ENCODE results near the gene HTR6.
"Not testable (repeated sequence)": the region's sequence is repeated elsewhere in the genome, so short reads cannot be mapped to it uniquely, and the experiment has no call there.

The HTR6 gene

DNA sequence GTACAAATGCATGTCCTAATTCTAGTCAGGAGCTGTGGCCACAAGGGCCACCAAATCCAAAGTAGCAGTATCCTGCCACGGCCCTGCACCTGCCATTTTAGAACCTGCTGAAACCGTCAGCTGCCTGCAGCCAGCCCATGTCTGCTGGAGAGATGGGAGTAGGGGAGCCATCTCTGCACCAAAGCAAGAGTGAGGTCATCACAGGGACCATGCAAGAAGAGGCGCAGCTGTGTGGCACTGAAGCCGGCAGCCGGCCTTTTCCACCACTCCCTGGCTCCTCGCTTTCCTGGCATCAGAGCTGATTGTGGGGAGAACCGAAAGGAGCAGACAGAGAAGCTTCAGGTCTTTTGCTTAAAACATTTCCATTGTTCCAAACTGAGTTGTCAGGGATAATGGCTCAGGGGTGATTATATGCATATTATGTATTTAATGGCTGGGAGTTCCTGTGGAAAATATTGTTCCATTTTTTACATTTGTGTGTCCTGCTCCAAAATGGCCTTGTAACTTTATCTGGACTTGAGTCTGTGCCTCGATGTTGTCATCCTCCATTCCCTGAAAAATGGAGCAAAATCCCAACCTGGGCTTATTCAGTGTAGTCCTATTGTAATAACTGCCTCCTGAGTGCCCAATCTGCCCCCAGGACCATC, 39.3 kb upstream of the HTR6 start:
- Mint-ChIP-seq H3K9me3 (no peaks in the 10 kb centered on the region), H3K36me3 (ENCODE audit: low read depth) (peaks cover 54% of the 10 kb centered on the region), H3K27ac (no peak overlapping the region), H3K4me1 (peaks cover 7% of the 10 kb centered on the region), H3K27me3 (ENCODE audit: low read depth) (no peaks in the 10 kb centered on the region), H3K4me3 (no peak overlapping the region)
- TF ChIP-seq, protein P1, sequence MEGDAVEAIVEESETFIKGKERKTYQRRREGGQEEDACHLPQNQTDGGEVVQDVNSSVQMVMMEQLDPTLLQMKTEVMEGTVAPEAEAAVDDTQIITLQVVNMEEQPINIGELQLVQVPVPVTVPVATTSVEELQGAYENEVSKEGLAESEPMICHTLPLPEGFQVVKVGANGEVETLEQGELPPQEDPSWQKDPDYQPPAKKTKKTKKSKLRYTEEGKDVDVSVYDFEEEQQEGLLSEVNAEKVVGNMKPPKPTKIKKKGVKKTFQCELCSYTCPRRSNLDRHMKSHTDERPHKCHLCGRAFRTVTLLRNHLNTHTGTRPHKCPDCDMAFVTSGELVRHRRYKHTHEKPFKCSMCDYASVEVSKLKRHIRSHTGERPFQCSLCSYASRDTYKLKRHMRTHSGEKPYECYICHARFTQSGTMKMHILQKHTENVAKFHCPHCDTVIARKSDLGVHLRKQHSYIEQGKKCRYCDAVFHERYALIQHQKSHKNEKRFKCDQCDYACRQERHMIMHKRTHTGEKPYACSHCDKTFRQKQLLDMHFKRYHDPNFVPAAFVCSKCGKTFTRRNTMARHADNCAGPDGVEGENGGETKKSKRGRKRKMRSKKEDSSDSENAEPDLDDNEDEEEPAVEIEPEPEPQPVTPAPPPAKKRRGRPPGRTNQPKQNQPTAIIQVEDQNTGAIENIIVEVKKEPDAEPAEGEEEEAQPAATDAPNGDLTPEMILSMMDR (IDR thresholded peaks at IDR 0.05; ENCODE audit: unreplicated experiment in 3 of 3): no peak

GRCh38 chr1:19628879-19629278, 35.8 kb upstream of the HTR6 start:
- H3K27ac Mint-ChIP-seq: no peak overlapping the region
- H3K4me3 Mint-ChIP-seq: no peak overlapping the region
- H3K27me3 Mint-ChIP-seq (ENCODE audit: low read depth): no peaks in the 10 kb centered on the region
- no peaks in the 10 kb centered on the region for H3K4me1 Mint-ChIP-seq
- TF ChIP-seq, protein P1 (IDR thresholded peaks at IDR 0.05; ENCODE audit: unreplicated experiment in 3 of 3): no peak
- no peaks in the 10 kb centered on the region for H3K9me3 Mint-ChIP-seq
- H3K36me3 Mint-ChIP-seq (ENCODE audit: low read depth): peaks cover 34% of the 10 kb centered on the region

- TF ChIP-seq, protein P1 (IDR thresholded peaks at IDR 0.05; ENCODE audit: unreplicated experiment in 3 of 3): no peak
- Mint-ChIP-seq H3K4me1 (no peaks in the 10 kb centered on the region), H3K36me3 (ENCODE audit: low read depth) (peaks cover 33% of the 10 kb centered on the region), H3K27ac (no peak overlapping the region), H3K9me3 (no peaks in the 10 kb centered on the region), H3K27me3 (ENCODE audit: low read depth) (no peaks in the 10 kb centered on the region), H3K4me3 (no peak overlapping the region)
These were observed 35.3 kb upstream of the HTR6 start for GRCh38 chr1:19629357-19629756.

GRCh38 chr1:19630192-19630591, 34.5 kb upstream of the HTR6 start:
- H3K4me1 Mint-ChIP-seq; H3K4me3 Mint-ChIP-seq; H3K9me3 Mint-ChIP-seq; H3K27me3 Mint-ChIP-seq (ENCODE audit: low read depth); H3K27ac Mint-ChIP-seq: not testable (repeated sequence)
- peaks cover 33% of the 10 kb centered on the region for H3K36me3 Mint-ChIP-seq (ENCODE audit: low read depth)

GRCh38 chr1:19630720-19631395, 33.8 kb upstream of the HTR6 start:
- TF ChIP-seq, protein P1 (IDR thresholded peaks at IDR 0.05; ENCODE audit: unreplicated experiment in 3 of 3): no peak
- Mint-ChIP-seq H3K4me1 (no peaks in the 10 kb centered on the region), H3K27ac (no peak overlapping the region), H3K9me3 (no peaks in the 10 kb centered on the region), H3K27me3 (ENCODE audit: low read depth) (peaks cover 4% of the 10 kb centered on the region), H3K4me3 (no peak overlapping the region), H3K36me3 (ENCODE audit: low read depth) (peaks cover 32% of the 10 kb centered on the region)

GRCh38 chr1:19632211-19632610, 32.5 kb upstream of the HTR6 start:
- Mint-ChIP-seq H3K4me1 (no peaks in the 10 kb centered on the region), H3K27me3 (ENCODE audit: low read depth) (peaks cover 4% of the 10 kb centered on the region), H3K4me3 (no peak overlapping the region), H3K9me3 (no peaks in the 10 kb centered on the region), H3K36me3 (ENCODE audit: low read depth) (peaks cover 20% of the 10 kb centered on the region), H3K27ac (no peak overlapping the region)
- TF ChIP-seq, protein P1 (IDR thresholded peaks at IDR 0.05; ENCODE audit: unreplicated experiment in 3 of 3): no peak

All from nephron (organoid).